Bronchial epithelial cell (primary cell): ENCODE measurements around the gene LMO1. TPM values are rescaled to one million over a fixed set of nuclear protein-coding genes. Genes with fewer than 3 reads are reported as not detected.
A peak's percentile ranks its signal among the peaks of the same experiment; 100 is the strongest.

Experiments
- DNase-seq: peaks from one replicate; pipeline ENCODE4 v3.0.0-alpha.2; 2010; ENCODE audit warnings: low read depth
- FAIRE-seq: peaks from 2 replicates; lab custom pipeline; 2011; peaks lifted over from hg19 to GRCh38; lab: Jason Lieb, UNC
- H3K27me3 ChIP-seq: 2 replicates; pipeline ENCODE4 v1.5.1; 2011; ENCODE audit warnings: low read length; ENCODE audit not compliant: control insufficient read depth, insufficient read depth
- H3K36me3 ChIP-seq: 2 replicates; pipeline ENCODE4 v1.5.1; 2011; ENCODE audit warnings: low read length; ENCODE audit not compliant: control insufficient read depth, insufficient read depth
- H3K4me3 ChIP-seq: 2 replicates; pipeline ENCODE4 v1.5.1; 2011; ENCODE audit warnings: mild to moderate bottlenecking, low read depth, low read length, control low read depth
- CTCF ChIP-seq: IDR thresholded peaks from 2 replicates; pipeline ENCODE4 v1.5.1; 2011; ENCODE audit warnings: mild to moderate bottlenecking, moderate library complexity, low read length, control low read depth, inconsistent platforms; ENCODE audit not compliant: insufficient read depth, severe bottlenecking
- total RNA-seq: library from RNA; depleted of rRNA; stranded (reverse); fragments of >200 nt; gene quantifications from 2 replicates; pipeline ENCODE4 v1.2.1, GENCODE V29; 2014

LMO1 gene
- total RNA-seq, 1 donor from 2014 or later = not detected

- DNase-seq = no peak
- Histone ChIP-seq H3K4me3 (no peak overlapping the region), H3K27me3 (peaks cover 5% of the 10 kb centered on the region), H3K36me3 (no peaks in the 10 kb centered on the region)
- TF ChIP-seq CTCF = no peak
- no peak for FAIRE-seq
These were observed 33.2 kb upstream of the LMO1 start for GRCh38 chr11:8296872-8297271.

GRCh38 chr11:8296038-8296649, 32.5 kb upstream of the LMO1 start:
- peaks cover 5% of the 10 kb centered on the region for H3K27me3 ChIP-seq
- no peak overlapping the region for H3K4me3 ChIP-seq
- no peaks in the 10 kb centered on the region for H3K36me3 ChIP-seq
- TF ChIP-seq CTCF = no peak
- FAIRE-seq (no peak), DNase-seq (no peak)

- no peak for TF ChIP-seq CTCF
- FAIRE-seq (peak; percentile 92), DNase-seq (no peak)
- Histone ChIP-seq H3K4me3 (no peak overlapping the region), H3K36me3 (no peaks in the 10 kb centered on the region), H3K27me3 (peaks cover 5% of the 10 kb centered on the region)
These were observed 30.7 kb upstream of the LMO1 start for GRCh38 chr11:8294251-8294935.

- TF ChIP-seq CTCF = no peak
- Histone ChIP-seq H3K4me3 (no peak overlapping the region), H3K36me3 (no peaks in the 10 kb centered on the region), H3K27me3 (peaks cover 5% of the 10 kb centered on the region)
- FAIRE-seq (no peak), DNase-seq (no peak)
These were observed 29.5 kb upstream of the LMO1 start for GRCh38 chr11:8293171-8293570.

GRCh38 chr11:8292351-8292750, 28.7 kb upstream of the LMO1 start:
- no peak for TF ChIP-seq CTCF
- peaks cover 5% of the 10 kb centered on the region for H3K27me3 ChIP-seq
- FAIRE-seq (no peak), DNase-seq (no peak)
- H3K36me3 ChIP-seq = no peaks in the 10 kb centered on the region
- no peak overlapping the region for H3K4me3 ChIP-seq
